NCI-H460 (cell line): ENCODE measurements around the gene RUVBL1. TPM values are rescaled to one million over a fixed set of nuclear protein-coding genes. Genes with fewer than 3 reads are reported as not detected.

Source experiments
- DNase-seq: peaks from one replicate; pipeline ENCODE4 v3.0.0-alpha.2; 2016; ENCODE audit warnings: low read depth; ENCODE audit errors: extremely low read depth
- total RNA-seq: library from RNA; depleted of rRNA; stranded (reverse); fragments of >200 nt; shearing (Covaris generic); gene quantifications from 2 replicates; pipeline ENCODE4 v1.2.3, GENCODE V29; 2014

RUVBL1 gene
- total RNA-seq, 1 experiment from 2014 or later, result 238 TPM

DNA sequence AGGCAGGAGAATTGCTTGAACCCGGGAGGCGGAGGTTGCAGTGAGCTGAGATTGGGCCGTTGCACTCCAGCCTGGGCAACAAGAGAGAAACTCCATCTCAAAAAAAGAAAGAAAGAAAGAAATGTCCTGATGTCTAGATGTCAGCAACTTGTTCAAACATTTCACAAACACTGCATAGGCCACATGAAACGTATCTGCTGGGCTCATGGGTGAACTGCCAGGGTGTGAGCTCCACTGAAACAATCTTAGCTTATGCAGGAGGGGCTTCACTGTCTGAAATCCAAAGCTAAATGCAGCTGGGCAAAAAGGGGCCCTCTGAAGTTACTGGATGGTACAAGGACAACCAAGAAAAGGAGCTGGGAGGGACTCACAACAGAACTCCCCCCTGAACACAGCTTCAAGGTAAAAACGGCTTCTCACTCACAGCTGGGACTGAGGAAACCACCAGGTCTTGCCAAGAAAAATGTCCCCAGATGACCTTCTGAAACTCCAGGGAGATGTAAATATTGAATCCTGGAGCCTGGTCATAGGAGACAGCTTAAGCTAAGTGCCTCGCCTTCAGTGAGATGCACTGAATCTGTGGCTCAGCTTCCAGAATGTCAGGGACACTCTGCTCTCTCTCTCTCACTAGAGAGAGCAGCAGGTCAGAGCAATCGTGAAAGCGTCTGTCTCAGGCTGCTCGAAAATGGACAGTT lies 39.5 kb downstream of the RUVBL1 start:
- DNase-seq, result no peak

DNA sequence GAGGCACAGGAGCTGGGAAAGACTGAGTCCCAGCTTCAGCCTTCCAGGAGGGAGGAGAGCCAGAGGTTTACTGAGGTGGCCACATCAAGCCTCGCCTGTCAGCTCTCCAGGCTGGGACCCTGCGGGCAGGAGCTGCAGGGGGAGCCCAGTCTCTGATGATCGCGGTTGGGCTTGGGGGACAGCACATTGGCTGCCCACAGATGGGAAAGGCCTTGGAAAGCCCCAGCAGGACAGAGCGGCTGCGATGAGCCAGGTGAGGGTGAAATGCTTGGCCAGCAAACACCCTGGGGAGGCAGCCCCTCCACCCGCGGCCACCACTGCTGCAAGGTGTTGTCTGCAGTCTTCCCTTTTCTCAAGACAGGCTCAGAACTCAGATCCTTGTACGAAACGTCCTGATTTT lies 40.2 kb downstream of the RUVBL1 start:
- DNase-seq, result no peak

DNA sequence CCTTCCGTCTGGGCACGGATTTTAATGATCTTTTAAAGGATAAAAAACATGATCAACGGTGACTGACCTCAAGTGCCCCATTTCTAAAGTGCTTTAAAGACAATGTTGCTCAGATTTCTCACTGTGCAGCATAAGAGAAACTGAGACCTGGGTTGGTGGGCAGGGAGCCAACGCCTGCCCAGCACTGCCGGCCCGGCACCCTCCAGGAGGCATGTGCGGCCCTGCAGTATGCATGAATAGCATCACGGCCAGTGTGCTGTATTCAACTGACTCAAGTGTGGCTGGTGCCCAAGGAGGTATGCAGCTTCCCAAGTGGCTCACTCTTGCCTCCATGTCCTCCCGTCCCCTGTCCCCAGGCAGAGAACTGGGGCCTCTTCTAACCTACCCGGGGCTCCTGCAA lies 41.1 kb downstream of the RUVBL1 start:
- no peak for DNase-seq

DNA sequence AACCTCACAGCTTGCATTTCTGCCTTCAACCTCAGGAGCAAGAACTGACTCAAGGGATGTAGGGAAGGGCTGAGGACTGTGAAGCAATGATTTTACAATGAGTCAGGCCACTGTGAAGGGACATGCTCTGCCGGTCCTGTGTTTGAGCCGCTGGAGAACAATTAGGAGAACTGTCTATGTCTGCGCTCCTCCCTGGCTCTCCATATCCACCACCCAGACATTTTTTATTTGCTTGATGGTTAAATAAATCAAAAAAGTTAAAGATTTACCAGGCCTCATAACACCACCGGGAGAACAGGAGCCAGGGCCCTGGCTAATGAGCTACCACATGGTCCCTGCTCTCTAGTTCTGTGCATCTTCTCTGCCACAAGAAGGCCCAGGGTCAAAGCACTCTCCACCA lies 41.8 kb downstream of the RUVBL1 start:
- no peak for DNase-seq

DNA sequence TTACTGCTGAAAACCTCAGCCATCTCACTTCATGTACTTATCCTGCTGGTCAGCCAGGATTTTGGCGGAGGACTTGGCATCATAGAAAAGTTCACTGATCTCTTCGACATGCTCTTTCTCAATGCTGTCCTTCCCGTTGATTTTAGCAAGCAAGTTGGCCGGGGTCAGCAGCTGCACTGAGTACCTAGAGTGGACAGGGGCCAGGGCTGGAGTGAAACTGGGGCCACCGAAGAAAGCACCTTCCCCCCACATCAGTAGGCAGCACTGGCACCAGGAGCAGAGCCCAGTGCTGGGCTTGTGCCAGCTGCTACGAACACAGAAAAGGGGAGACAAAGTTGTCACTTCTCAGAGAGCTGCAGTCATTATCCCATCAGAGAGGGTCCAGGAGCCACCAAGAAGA lies 42.4 kb downstream of the RUVBL1 start:
- no peak for DNase-seq

DNA sequence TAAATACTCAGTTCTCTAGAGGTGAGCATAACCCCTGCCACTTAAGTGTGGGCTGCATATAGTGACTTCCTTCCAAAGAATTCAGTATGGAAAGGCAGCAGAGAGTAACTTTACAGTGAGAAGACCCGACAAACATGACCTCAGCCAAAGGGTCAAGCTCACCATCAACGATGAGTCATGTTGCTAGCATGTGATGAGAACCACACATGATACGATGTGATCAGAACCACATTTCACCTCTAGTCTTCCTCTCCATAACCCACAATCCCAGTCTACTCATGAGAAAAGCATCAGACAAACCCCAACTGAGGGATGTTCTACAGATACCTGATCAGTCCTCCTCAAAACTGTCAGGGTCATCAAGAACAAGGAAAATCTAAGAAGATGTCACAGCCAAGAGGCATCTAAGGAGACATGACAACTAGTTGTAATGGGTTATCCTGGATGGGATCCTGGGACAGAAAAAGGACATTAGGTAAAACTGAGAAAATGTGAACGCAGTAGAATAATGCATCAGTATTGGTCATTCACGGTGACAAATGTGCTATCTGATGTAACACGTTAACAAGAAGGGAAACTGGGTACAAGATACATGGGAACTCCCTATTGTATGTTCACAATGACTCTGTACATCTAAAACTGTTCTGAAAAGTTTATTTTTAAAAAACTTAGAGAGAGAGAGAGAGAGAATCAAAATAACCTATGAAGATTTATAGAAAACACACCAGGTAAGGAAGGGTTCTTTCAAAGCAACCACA lies 43.1 kb downstream of the RUVBL1 start:
- no peak for DNase-seq

DNA sequence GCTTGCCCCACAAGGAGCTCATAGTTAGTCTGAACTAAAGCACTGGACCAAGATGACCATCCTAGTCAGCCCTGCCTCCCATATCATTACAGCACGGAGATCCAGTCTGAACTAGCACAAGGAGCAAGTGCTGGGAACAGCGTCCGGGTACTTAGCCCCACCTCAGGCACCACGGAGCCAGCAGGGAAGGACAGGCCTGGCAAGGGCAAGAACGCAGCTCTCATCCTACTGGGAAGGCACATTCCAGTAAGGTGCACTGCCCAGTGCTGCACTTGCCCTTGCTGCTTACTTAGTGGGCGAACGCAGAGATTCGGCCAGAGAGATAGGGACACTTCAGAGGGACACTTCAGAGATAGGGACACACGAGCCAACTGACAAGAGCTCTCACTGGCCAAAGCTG lies 43.8 kb downstream of the RUVBL1 start:
- no peak for DNase-seq

DNA sequence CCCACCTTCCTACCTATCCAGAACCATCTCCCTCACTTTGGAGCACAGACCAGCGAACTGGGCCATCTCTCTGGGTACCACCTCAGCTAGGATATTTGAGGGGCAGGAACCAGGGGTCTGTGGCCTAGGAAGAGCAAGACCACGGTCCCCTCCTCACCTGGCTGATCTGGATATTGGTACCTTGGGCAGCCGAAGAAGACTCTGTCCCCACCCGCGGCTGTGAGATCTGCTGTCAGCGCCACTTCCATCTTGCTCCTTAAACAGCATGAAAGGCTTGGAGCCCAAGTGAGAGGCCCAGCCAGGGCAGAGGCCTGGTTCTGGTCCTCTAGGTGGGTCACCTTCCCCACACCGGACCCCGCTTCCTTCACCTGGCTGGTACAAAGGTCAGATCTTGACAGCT lies 44.7 kb downstream of the RUVBL1 start:
- no peak for DNase-seq

DNA sequence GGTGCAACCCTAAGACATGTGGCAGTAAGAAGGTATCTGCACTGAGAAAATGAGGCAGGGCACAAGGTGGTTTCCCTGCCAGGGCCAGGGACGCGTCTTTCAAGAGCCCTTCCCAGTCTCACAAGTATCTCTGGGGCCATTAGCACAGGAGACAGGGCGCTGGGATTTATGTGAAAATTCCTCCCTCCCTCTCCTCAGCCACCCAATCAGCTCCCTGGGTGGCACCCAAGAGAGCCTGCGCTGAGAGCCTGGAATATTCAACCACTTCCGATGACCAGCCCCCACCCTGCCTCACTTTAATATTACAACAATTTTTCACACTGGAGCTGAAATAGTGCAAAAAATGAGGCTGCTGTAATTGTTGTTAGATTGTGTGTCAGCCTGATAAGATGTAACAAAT lies 45.3 kb downstream of the RUVBL1 start:
- no peak for DNase-seq

DNA sequence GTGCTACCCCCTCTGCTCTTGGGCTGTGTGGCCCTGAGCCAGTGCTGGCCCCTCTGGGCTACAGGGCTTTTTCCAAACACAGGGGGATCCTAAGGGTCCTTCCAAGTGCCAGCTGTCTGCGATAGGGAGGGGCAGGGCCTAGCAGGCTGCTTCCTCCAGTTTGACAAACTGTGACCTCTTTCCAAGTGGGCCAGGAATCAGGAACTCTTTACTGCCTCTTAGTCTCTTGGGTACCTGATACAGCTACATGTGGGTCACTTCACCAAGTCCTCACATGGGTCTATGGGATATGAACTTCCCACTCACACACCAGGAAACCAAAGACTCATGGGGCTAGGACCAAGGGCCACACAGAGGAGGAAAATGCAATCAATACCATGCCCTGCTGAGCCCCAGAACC lies 45.9 kb downstream of the RUVBL1 start:
- no peak for DNase-seq

DNA sequence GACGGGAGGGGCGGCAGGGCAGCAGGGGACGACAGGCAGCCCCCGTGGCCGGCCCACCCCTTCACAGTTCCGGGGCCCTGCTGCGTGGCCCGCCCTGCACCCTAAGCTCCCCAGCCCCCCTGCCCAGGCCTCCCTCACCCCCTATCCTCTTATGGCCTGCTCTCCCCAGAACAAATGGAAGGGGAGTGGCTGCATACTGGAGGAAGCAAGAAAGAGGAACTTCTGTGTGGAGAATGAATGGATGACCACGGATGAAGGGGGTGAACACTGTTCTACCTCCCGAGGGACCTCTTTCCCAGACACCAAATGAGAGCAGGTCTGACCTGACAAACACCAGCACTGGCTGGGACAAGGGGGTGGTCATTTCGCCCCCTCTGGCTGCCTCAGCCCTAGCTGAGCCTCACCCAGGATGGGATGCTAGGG lies 46.4 kb downstream of the RUVBL1 start:
- DNase-seq, result no peak

DNA sequence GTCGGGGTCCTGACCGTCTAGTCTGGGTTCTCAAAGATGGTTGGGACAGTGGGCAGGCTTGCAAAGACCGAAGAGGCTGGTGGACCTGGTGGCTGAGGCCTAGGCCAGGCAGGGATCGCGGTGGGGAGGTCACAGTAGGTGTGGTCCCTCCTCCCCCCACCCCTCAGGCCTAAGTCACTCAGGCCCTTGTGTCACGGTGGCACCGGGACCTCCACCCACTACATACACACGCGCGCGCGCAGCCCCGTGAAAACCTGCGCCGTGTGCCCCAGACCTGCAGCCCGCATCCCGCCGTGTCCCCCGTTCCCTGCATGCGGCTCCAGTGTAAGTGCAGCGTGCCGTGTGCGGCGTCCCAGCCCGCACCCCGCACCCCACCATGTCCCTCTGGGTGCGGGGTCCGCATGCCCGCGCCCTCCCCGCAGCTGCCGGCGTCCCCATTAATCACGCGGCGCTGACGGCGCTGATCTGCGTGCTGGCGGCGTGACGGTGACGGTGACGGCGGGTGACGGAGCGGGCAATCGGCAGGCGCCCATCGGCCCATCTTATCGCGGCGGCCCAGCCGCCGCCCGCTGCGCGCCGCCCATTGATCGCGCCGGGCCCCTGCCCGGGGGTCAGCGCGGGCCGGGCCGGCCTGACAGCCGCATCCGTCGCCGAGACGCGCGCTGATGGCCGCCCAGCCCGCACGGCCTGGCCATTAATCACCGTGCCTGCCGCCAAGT lies 47.0 kb downstream of the RUVBL1 start:
- DNase-seq, result no peak

DNA sequence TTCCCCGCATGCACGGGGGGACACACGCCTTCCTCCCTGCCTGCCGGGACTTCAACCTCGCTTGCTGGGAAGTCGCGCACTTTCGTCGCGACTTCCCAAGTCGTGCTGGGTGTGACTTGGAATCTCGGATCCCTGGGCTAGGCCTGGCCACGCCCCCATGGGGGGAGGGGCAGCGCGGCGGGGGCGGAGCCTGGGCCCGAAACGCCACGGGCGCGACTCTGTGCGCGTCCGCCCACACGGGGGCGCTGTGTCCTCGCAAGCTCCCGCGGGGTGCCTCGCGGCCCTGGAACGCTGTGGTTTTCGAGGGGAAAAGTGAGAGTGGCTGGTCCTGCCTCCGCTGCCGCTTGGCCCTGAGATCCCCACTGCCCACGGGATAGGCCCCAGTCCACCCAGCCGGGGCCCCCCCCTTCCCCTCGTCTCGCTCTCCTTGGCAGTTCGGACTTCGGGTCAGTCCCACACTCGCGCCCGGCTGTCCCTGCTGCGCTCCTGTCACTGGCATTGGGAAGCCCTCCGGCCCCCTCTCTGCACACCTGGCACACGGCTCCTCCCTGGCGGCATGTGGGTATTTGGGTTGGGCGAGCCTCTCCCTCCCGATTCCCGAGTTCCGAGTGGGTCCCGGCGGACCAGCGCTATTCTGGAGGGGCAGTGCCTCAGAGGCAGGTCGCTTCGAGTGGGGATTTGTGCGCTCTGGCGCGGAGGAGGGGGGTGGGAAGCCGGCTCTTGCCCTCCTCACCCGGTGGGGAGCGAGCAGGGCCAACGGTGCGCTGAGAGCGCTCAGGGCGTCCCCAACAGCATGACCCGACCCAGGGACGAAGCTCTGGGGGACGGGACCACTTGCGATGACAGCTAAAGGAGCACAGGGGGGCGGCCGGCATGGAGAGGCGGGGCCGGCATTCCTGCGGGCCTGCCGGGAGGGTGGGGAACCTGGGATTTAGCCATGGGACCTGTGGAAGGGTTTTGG lies 47.8 kb downstream of the RUVBL1 start:
- DNase-seq, result peak; percentile 69

DNA sequence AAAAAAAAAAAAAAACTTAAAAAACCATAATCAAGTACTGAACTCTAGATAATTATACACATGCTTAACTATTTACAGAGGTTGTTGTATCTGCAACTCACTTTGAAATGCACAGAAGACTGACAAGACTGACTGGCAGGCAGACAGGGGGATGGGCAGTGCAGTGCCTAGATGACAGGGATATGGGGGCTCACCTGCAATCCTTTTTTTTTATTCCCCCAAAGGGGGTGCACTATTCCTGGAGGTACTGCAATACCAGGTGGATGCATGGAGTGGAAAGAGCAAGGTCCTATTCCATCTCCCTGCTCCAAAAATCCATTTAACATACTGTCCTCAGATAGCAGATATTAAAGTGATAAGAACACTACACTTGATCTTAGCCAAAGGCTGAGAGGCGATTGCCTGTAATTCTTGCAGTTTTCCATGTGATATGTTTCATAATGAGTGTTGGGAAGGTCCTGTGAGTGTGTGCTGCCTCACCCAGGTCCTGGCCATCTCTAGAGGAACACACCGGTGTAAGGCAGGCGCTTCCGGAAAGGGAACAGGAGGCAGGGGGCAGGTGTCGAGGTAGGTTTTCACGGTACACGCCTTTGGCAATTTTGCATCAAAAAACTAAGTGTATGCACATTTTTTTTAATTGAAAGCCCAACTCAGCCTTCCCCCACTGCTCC lies 48.6 kb downstream of the RUVBL1 start:
- DNase-seq, result no peak

DNA sequence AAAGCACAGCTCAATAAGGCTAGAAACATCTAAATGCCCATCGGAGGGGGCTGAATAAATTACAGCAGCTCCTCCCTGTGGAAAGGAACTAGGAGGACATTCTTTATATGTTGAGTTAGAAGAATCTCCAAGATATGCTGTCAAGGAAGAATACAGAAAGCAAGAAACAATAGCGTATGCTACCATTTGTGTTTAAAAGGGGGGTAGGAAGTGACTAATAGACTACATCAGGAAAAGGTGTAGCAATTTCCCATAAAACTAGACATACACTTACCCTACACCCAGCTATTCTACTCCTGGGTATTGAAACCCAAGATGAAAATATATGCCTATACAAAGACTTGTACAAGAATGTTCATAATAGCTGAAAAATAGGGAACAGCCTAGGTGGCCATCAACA lies 49.8 kb downstream of the RUVBL1 start:
- DNase-seq, result no peak

DNA sequence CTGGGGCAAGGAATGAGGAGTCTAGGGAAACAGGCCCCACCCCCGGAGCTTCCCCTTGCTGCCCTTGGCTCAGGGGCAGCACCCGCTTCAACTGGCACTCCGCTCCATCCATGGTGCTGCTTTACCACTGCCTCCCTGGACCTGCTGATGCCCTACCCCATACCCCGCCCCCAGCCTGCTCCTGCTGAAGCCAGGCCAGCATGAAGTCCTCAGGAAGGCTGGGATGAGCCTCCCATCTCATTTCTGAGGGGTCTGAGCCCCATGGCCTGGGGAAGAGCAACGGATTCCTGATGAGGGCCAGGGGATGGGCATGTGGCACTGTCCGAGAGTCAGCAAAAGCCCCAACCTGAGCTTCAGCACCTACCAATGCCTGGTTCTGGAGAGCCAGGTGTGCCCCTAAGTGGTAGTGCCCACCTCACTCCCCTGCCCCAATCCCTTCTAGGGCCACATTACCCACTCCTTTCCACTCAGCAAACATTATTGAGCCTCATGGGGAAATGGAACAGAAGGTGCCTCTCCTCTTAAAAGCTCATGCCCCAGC lies 50.4 kb downstream of the RUVBL1 start:
- DNase-seq, result no peak

DNA sequence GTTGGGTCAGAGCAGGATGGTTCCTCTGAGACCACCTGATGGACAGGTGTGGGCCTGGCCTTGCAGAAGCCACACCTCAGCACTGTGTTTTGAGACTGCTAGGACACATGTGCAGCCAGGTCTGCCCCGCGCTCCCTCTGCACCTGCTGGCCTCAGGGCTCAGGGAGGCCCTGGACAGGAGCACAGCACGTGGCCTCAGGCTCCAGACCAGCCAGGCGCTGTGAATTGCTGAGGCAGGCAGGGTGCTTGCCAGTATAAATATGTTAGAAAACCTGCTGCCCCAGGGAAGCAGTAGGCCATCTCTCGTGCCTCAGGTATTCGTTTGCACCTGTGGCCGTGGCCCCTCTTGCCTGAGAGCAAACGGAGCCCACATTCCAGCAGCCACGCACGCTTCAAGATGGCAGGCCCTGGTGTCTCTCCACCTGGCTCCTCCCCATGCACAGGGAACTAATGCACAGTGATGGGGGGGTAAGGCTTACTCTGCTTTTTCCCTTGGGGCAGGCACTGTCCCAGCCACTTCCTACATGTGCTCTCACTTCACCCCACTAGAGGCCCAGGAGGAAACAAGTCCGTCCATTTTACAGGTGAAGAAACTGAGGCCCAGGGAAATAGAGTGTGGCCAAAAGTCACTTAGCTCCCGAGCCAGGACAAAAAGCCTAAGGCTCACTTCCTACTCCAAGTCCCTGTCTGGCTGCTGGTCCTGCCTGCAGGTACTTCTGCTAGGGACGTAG lies 51.0 kb downstream of the RUVBL1 start:
- DNase-seq, result no peak

DNA sequence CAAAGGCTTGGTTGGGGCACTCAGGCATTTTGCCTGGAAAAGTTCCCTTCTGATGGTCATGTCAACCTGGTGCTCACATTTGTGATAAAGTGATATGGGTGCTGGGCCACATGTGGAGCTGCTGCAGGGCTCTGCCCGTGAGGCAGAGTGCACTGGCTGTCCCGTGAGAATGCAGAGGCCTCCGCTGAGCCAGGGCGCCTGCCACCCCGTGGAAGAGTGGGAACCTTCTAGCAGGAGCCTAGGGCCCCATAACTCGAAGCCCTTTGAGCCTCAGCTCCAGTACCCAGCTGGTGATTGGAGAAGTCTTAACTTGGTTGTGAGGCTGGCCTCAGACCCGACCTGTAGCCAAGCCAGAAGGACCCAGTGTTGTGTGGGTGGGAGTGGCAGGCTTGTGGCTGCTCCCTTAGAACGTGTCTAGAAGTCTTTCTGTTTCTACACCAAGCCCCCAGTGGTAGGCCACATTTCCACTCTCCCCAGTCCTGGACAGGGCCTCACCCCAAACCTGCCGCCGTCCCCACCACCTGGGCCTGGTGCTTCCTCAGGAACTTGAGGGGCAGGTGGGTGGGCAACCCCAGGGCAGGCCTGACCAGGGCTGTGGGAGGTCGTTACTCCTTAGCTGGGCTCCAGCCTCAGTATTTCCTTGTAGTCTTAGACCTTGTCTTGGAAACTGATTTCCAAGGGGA lies 51.7 kb downstream of the RUVBL1 start:
- DNase-seq, result no peak
